ENCODE data around the gene STK40. TPM values are rescaled to one million over a fixed set of nuclear protein-coding genes. Genes with fewer than 3 reads are reported as not detected.

STK40 gene
- total RNA-seq, 2 donors from 2014 or later: 19.4 to 32.4 TPM

GRCh38 chr1:36323636-36324352 is 61.9 kb downstream of the STK40 start, which contains the start of gene EVA1B:
Gene EVA1B (minus strand): TSS chr1:36323645. CDS start chr1:36323037, 608 bp downstream.
- Histone ChIP-seq H3K4me3 (ENCODE audit: low read length) (peak within 1 kb of the TSS; percentile 78), H3K36me3 (ENCODE audit: control insufficient read depth, insufficient read depth, low read length) (no peaks in the 10 kb centered on the region), H3K4me1 (ENCODE audit: control insufficient read depth, insufficient read depth, low read length) (peaks cover 3% of the 10 kb centered on the region), H3K9me3 (ENCODE audit: control insufficient read depth, low read length) (no peaks in the 10 kb centered on the region), H3K9ac (ENCODE audit: extremely low read depth, low read length, poor library complexity, severe bottlenecking) (peak within 1 kb of the TSS; percentile 32), H3K27ac (ENCODE audit: low read depth, low read length) (peak within 1 kb of the TSS; percentile 36), H3K27me3 (ENCODE audit: control insufficient read depth, insufficient read depth, low read length, poor library complexity, severe bottlenecking) (peaks cover 10% of the 10 kb centered on the region)
- TF ChIP-seq, protein P1, sequence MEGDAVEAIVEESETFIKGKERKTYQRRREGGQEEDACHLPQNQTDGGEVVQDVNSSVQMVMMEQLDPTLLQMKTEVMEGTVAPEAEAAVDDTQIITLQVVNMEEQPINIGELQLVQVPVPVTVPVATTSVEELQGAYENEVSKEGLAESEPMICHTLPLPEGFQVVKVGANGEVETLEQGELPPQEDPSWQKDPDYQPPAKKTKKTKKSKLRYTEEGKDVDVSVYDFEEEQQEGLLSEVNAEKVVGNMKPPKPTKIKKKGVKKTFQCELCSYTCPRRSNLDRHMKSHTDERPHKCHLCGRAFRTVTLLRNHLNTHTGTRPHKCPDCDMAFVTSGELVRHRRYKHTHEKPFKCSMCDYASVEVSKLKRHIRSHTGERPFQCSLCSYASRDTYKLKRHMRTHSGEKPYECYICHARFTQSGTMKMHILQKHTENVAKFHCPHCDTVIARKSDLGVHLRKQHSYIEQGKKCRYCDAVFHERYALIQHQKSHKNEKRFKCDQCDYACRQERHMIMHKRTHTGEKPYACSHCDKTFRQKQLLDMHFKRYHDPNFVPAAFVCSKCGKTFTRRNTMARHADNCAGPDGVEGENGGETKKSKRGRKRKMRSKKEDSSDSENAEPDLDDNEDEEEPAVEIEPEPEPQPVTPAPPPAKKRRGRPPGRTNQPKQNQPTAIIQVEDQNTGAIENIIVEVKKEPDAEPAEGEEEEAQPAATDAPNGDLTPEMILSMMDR (conservative IDR thresholded peaks at IDR 0.05): no peak
- Mint-ChIP-seq H3K4me1 (peaks cover 11% of the 10 kb centered on the region), H3K36me3 (ENCODE audit: low read depth) (no peaks in the 10 kb centered on the region), H3K9me3 (no peaks in the 10 kb centered on the region), H3K27me3 (ENCODE audit: insufficient read depth) (peaks cover 44% of the 10 kb centered on the region), H3K4me3 (peak within 1 kb of the TSS; percentile 65), H3K27ac (peak within 1 kb of the TSS; percentile 94)
- 17 to 19% methylated on average over 13 to 31 of the region's 36 CpGs for WGBS, 2 experiments (ENCODE audit: insufficient coverage in 1 of 2, insufficient read length in 1 of 2)
- peak; percentile 91 for DNase-seq

DNA sequence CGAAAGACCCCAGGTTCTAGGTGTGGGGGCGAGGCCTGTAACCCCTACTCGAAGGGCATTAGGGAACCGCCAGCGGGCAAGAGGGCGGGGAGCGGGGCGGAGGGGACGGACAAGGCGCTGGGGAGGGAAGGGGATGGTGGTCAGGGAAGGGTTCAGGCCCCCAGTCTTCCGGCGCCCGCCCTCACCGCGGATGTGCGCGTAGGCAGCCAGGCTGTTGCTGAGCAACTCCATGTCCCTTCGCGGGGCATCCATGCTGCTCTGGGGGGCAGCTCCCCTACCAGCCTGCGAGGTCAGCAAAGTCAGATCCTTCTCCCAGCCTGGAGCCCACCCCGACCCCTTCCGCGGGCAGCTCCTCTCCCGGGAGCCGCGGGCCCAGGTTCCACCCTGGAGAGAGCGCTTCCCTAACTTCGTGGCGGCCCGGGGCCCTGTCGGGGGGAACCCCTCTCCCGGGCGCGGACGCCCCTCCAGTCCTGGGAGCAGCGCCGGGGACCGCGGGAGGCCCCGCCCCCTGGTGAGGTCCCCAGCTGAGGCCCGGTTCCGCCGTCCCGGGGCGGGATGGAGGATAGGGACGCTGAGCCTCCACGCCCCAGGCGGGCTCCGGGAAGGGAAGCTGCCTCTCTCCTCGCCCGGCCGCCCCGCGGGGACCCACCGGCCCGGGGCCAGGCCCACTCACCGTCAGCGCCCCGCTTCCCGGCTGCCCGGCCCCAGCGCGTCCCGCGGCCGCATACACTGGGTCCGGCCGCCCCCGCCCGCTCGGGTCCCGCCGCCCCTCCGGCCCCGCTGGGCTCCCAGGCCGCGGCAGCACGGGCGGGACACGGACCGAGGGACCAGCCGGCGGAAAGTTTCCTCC is 62.7 kb downstream of the STK40 start:
- peaks cover 2% of the 10 kb centered on the region for H3K36me3 Mint-ChIP-seq (ENCODE audit: low read depth)
- peak overlapping the region; percentile 65 for H3K4me3 Mint-ChIP-seq
- DNase-seq: peak; percentile 84
- no peak overlapping the region for H3K27ac Mint-ChIP-seq
- peak overlapping the region; percentile 69 for H3K4me3 ChIP-seq (ENCODE audit: low read length)
- H3K9me3 Mint-ChIP-seq: no peaks in the 10 kb centered on the region
- H3K36me3 ChIP-seq (ENCODE audit: control insufficient read depth, insufficient read depth, low read length): no peaks in the 10 kb centered on the region
- H3K9ac ChIP-seq (ENCODE audit: extremely low read depth, low read length, poor library complexity, severe bottlenecking): peak overlapping the region; percentile 15
- TF ChIP-seq, protein P1 (conservative IDR thresholded peaks at IDR 0.05): no peak
- H3K4me1 Mint-ChIP-seq: peaks cover 11% of the 10 kb centered on the region
- peaks cover 3% of the 10 kb centered on the region for H3K4me1 ChIP-seq (ENCODE audit: control insufficient read depth, insufficient read depth, low read length)
- H3K27me3 Mint-ChIP-seq (ENCODE audit: insufficient read depth): peaks cover 44% of the 10 kb centered on the region
- no peak overlapping the region for H3K27ac ChIP-seq (ENCODE audit: low read depth, low read length)
- no peaks in the 10 kb centered on the region for H3K9me3 ChIP-seq (ENCODE audit: control insufficient read depth, low read length)
- 5 to 8% methylated on average over 21 to 83 of the region's 83 CpGs for WGBS, 2 experiments (ENCODE audit: insufficient coverage in 1 of 2, insufficient read length in 1 of 2)
- peaks cover 10% of the 10 kb centered on the region for H3K27me3 ChIP-seq (ENCODE audit: control insufficient read depth, insufficient read depth, low read length, poor library complexity, severe bottlenecking)

DNA sequence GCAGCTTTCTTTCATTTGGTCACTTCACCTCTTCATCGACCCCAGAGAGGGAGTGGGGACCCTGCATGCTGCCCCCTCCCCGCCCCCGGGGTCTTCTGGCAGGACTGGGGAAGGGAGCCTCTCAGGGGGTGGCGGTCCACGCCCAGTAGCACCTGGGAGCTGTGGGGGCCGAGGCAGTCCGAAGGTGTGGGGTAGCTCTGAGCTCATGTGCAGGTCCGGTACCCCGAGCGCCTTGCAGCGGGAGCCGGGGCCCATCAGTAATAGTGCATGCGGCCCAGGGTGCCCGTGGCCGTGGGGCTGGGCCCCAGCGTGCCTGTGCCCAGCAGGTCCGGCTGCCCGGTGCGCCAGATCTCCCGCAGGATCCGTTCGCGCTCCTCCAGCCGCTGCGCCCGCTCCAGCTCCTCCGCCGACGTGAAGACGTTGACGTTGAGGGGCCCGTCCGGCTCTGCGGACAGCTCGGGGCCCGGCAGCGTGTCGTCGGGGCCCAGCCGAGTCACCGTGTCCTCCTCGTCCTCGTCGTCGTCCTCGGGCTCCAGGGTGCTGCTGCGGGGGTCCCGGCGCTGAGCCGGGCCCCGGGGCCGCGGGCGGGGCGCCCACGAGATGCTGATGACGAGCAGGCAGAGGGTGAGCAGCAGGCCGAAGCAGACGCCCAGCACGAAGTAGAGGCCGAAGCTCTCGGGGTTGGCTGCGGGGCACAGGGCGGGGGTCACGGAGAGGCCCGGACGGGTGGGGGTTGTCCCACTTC is 63.5 kb downstream of the STK40 start:
- Histone ChIP-seq H3K9ac (ENCODE audit: extremely low read depth, low read length, poor library complexity, severe bottlenecking) (no peak overlapping the region), H3K9me3 (ENCODE audit: control insufficient read depth, low read length) (no peaks in the 10 kb centered on the region), H3K36me3 (ENCODE audit: control insufficient read depth, insufficient read depth, low read length) (no peaks in the 10 kb centered on the region), H3K27ac (ENCODE audit: low read depth, low read length) (no peak overlapping the region), H3K4me3 (ENCODE audit: low read length) (no peak overlapping the region), H3K4me1 (ENCODE audit: control insufficient read depth, insufficient read depth, low read length) (peaks cover 3% of the 10 kb centered on the region), H3K27me3 (ENCODE audit: control insufficient read depth, insufficient read depth, low read length, poor library complexity, severe bottlenecking) (peaks cover 10% of the 10 kb centered on the region)
- 42% methylated on average over 27 to 67 of the region's 67 CpGs for WGBS, 2 experiments (ENCODE audit: insufficient coverage in 1 of 2, insufficient read length in 1 of 2)
- Mint-ChIP-seq H3K27me3 (ENCODE audit: insufficient read depth) (peaks cover 44% of the 10 kb centered on the region), H3K4me1 (peaks cover 9% of the 10 kb centered on the region), H3K4me3 (peak overlapping the region; percentile 60), H3K27ac (no peak overlapping the region), H3K36me3 (ENCODE audit: low read depth) (peaks cover 5% of the 10 kb centered on the region), H3K9me3 (no peaks in the 10 kb centered on the region)
- TF ChIP-seq, protein P1 (conservative IDR thresholded peaks at IDR 0.05): no peak
- peak; percentile 80 for DNase-seq

Measured in endodermal cell (in vitro differentiated cells).